ENCODE results near the gene ATP6V1G3. TPM values are rescaled to one million over a fixed set of nuclear protein-coding genes. Genes with fewer than 3 reads are reported as not detected.
A peak's percentile ranks its signal among the peaks of the same experiment; 100 is the strongest.

ATP6V1G3 gene
- polyA plus RNA-seq, 3 donors = not detected

GRCh38 chr1:198538579-198539364 is 1.7 kb downstream of the ATP6V1G3 start:
- H3K27me3 ChIP-seq (ENCODE audit: control insufficient read depth in 2 of 2, insufficient read depth in 2 of 2, low read length in 2 of 2) = no peaks in the 10 kb centered on the region
- intact Hi-C loops (cut with micrococcal nuclease) = loop anchor here in 1 of 2 donors (10.0 kb wide), 1 partner anchor 146 kb away; no protein-coding TSS in a partner anchor
- no peak overlapping the region for H3K4me2 ChIP-seq (replicated peaks; ENCODE audit: extremely low read depth, low read length, poor library complexity, severe bottlenecking)
- no peaks in the 10 kb centered on the region for H3K36me3 Mint-ChIP-seq
- no peak for DNase-seq
- no peaks in the 10 kb centered on the region for H4K20me1 ChIP-seq (ENCODE audit: insufficient read depth, low read length)
- H3K79me2 ChIP-seq (ENCODE audit: insufficient read depth, low read length) = no peaks in the 10 kb centered on the region
- no peak overlapping the region for H3K9ac ChIP-seq (ENCODE audit: insufficient read depth, low read length, poor library complexity, severe bottlenecking)
- H3K9me3 ChIP-seq (replicated peaks in 1 of 2; ENCODE audit: control insufficient read depth in 1 of 2, insufficient read depth in 1 of 2, low read length in 2 of 2) = no peaks in the 10 kb centered on the region
- peaks cover 7 to 12% of the 10 kb centered on the region in 2 donors for H3K4me1 ChIP-seq (ENCODE audit: control insufficient read depth in 1 of 2, insufficient read depth in 2 of 2, low read length in 2 of 2)
- H2AFZ ChIP-seq (ENCODE audit: insufficient read depth, low read depth, low read length, poor library complexity, severe bottlenecking) = no peak overlapping the region
- peaks cover 19% of the 10 kb centered on the region for H3K4me1 Mint-ChIP-seq
- no peak for TF ChIP-seq CTCF (IDR thresholded peaks at IDR 0.05)
- H3K36me3 ChIP-seq (replicated peaks in 1 of 2; ENCODE audit: control insufficient read depth in 1 of 2, insufficient read depth in 2 of 2, low read length in 2 of 2) = no peaks in the 10 kb centered on the region
- no peak overlapping the region for H3K27ac ChIP-seq (ENCODE audit: low read depth in 1 of 2, low read length in 2 of 2)
- WGBS (ENCODE audit: insufficient coverage) = no CpG with 5 or more reads among the region's 7 CpGs
- no peak overlapping the region for H3K4me3 ChIP-seq (replicated peaks in 1 of 3; ENCODE audit: low read depth in 2 of 3, low read length in 3 of 3)
- no peaks in the 10 kb centered on the region for H3K27me3 Mint-ChIP-seq (ENCODE audit: low read depth in 3 of 3)
- no peak overlapping the region for H3K4me3 Mint-ChIP-seq
- H3K9me3 Mint-ChIP-seq = no peaks in the 10 kb centered on the region
- no peak overlapping the region for H3K27ac Mint-ChIP-seq

- Histone ChIP-seq H3K4me3 (replicated peaks in 1 of 3; ENCODE audit: low read depth in 2 of 3, low read length in 3 of 3) (no peak overlapping the region), H4K20me1 (ENCODE audit: insufficient read depth, low read length) (no peaks in the 10 kb centered on the region), H3K9me3 (replicated peaks in 1 of 2; ENCODE audit: control insufficient read depth in 1 of 2, insufficient read depth in 1 of 2, low read length in 2 of 2) (no peaks in the 10 kb centered on the region), H3K36me3 (replicated peaks in 1 of 2; ENCODE audit: control insufficient read depth in 1 of 2, insufficient read depth in 2 of 2, low read length in 2 of 2) (no peaks in the 10 kb centered on the region), H3K79me2 (ENCODE audit: insufficient read depth, low read length) (no peaks in the 10 kb centered on the region), H3K4me2 (replicated peaks; ENCODE audit: extremely low read depth, low read length, poor library complexity, severe bottlenecking) (no peak overlapping the region), H3K27me3 (ENCODE audit: control insufficient read depth in 2 of 2, insufficient read depth in 2 of 2, low read length in 2 of 2) (no peaks in the 10 kb centered on the region), H2AFZ (ENCODE audit: insufficient read depth, low read depth, low read length, poor library complexity, severe bottlenecking) (no peak overlapping the region), H3K9ac (ENCODE audit: insufficient read depth, low read length, poor library complexity, severe bottlenecking) (no peak overlapping the region), H3K4me1 (ENCODE audit: control insufficient read depth in 1 of 2, insufficient read depth in 2 of 2, low read length in 2 of 2) (peaks cover 6 to 12% of the 10 kb centered on the region in 2 donors), H3K27ac (ENCODE audit: low read depth in 1 of 2, low read length in 2 of 2) (no peak overlapping the region)
- Mint-ChIP-seq H3K36me3 (no peaks in the 10 kb centered on the region), H3K4me1 (peaks cover 15% of the 10 kb centered on the region), H3K27me3 (ENCODE audit: low read depth in 3 of 3) (peaks cover 0 to 2% (median 0%) of the 10 kb centered on the region in 3 donors), H3K4me3 (no peak overlapping the region), H3K27ac (peak overlapping the region in 1 of 7 donors; percentile 43), H3K9me3 (peaks cover 0 to 3% (median 0%) of the 10 kb centered on the region in 7 donors)
- no peak for DNase-seq
- no peak for TF ChIP-seq CTCF (IDR thresholded peaks at IDR 0.05)
- intact Hi-C loops (cut with micrococcal nuclease) = loop anchor here in 1 of 2 donors (10.0 kb wide), 1 partner anchor 149 kb away; no protein-coding TSS in a partner anchor
These were observed 4.8 kb downstream of the ATP6V1G3 start for GRCh38 chr1:198535631-198536030.

Data from CD14-positive monocyte (primary cell).